H1 (cell line): ENCODE results near the gene TMEM245. TPM values are rescaled to one million over a fixed set of nuclear protein-coding genes. Genes with fewer than 3 reads are reported as not detected.

Experiments used
- CTCF ChIA-PET: fragments of 300-600 bp; sonication (Branson Sonifier 250); formaldehyde crosslinking; loops from one replicate; lab custom pipeline; 2021; ENCODE audit not compliant: partially characterized antibody; lab: Charles Lee
- POLR2A ChIA-PET: fragments of 300-600 bp; sonication (Branson Sonifier 250); formaldehyde crosslinking; loops from one replicate; lab custom pipeline; 2021; ENCODE audit warnings: inconsistent platforms; ENCODE audit not compliant: partially characterized antibody; lab: Charles Lee
- DNase-seq, 2 experiments: peaks; one replicate each; pipeline versions ENCODE4 v3.0.0 to v3.0.0-alpha.2; 2010 to 2022; ENCODE audit warnings: low spot score in 2 of 2, low read depth in 1 of 2, mixed read lengths in 1 of 2
- FAIRE-seq: peaks from 2 replicates; lab custom pipeline; 2011; peaks lifted over from hg19 to GRCh38; lab: Jason Lieb, UNC
- H2AFZ ChIP-seq: 2 replicates; pipeline ENCODE4 v1.8.1; 2012; ENCODE audit warnings: low read length, inconsistent platforms
- H2AK5ac ChIP-seq: 2 replicates; pipeline ENCODE4 v1.6.1; 2013; ENCODE audit warnings: low read depth, low read length
- H2BK120ac ChIP-seq: replicated peaks from 2 replicates; pipeline ENCODE3; 2013; ENCODE audit warnings: low read depth, low read length, inconsistent platforms
- H2BK12ac ChIP-seq: 2 replicates; pipeline ENCODE4 v1.6.1; 2013; ENCODE audit warnings: low read depth, low read length
- H2BK15ac ChIP-seq: 2 replicates; pipeline ENCODE4 v1.6.1; 2013; ENCODE audit warnings: low read length
- H2BK20ac ChIP-seq: 2 replicates; pipeline ENCODE4 v1.6.1; 2013; ENCODE audit warnings: low read length
- H2BK5ac ChIP-seq: 2 replicates; pipeline ENCODE4 v1.6.1; 2013; ENCODE audit warnings: low read depth, low read length
- H3K14ac ChIP-seq: 2 replicates; pipeline ENCODE4 v1.6.1; 2013; ENCODE audit warnings: inconsistent platforms; ENCODE audit not compliant: insufficient read length
- H3K18ac ChIP-seq: 2 replicates; pipeline ENCODE4 v1.6.1; 2013; ENCODE audit warnings: low read length; ENCODE audit errors: extremely low read depth
- H3K23ac ChIP-seq: 2 replicates; pipeline ENCODE4 v1.6.1; 2013; ENCODE audit warnings: inconsistent platforms; ENCODE audit not compliant: insufficient read length
- H3K23me2 ChIP-seq: 2 replicates; pipeline ENCODE4 v1.6.1; 2013; ENCODE audit warnings: low read depth, low read length
- H3K27ac ChIP-seq: 2 replicates; pipeline ENCODE4 v1.6.1; 2011; ENCODE audit warnings: low read depth, low read length, inconsistent platforms
- H3K27me3 ChIP-seq, 4 experiments: replicated peaks in 1 of 4; 1 replicate in 1 of 4; 2 replicates in 3 of 4; pipeline versions ENCODE4 v1.6.1 to v1.8.1; 2011 to 2013; ENCODE audit warnings: low read length in 3 of 4, mild to moderate bottlenecking in 3 of 4, inconsistent platforms in 2 of 4, mixed read lengths in 2 of 4, moderate library complexity in 1 of 4; ENCODE audit not compliant: control insufficient read depth in 3 of 4, insufficient read depth in 3 of 4; ENCODE audit errors: extremely low read depth in 1 of 4
- H3K36me3 ChIP-seq, 4 experiments: 2 replicates each; pipeline versions ENCODE4 v1.6.1 to v1.8.1; 2011 to 2013; ENCODE audit warnings: mild to moderate bottlenecking in 4 of 4, low read length in 3 of 4, moderate library complexity in 2 of 4, control low read depth in 1 of 4, inconsistent platforms in 1 of 4; ENCODE audit not compliant: insufficient read depth in 4 of 4, control insufficient read depth in 2 of 4
- H3K4ac ChIP-seq: replicated peaks from 2 replicates; pipeline ENCODE3; 2013; ENCODE audit warnings: low read length, low read depth, mixed read lengths, inconsistent platforms; ENCODE audit not compliant: insufficient read length
- H3K4me1 ChIP-seq, 4 experiments: replicated peaks in 1 of 4; 1 replicate in 1 of 4; 2 replicates in 3 of 4; pipeline versions ENCODE4 v1.6.1 to v1.8.1; 2011 to 2013; ENCODE audit warnings: low read length in 3 of 4, inconsistent platforms in 2 of 4, mixed read lengths in 1 of 4; ENCODE audit not compliant: insufficient read depth in 4 of 4, control insufficient read depth in 3 of 4
- H3K4me2 ChIP-seq, 2 experiments: 2 replicates each; pipeline versions ENCODE4 v1.6.1 to v1.8.1; 2011 to 2013; ENCODE audit warnings: low read depth in 2 of 2, low read length in 2 of 2, control low read depth in 1 of 2, inconsistent platforms in 1 of 2, mild to moderate bottlenecking in 1 of 2; ENCODE audit not compliant: insufficient read depth in 1 of 2
- H3K4me3 ChIP-seq, 4 experiments: fragments of 200-600, 300-600 bp in 1 of 4; sonication (generic), shearing (Covaris generic), sonication (Bioruptor Twin) in 1 of 4; 2 replicates each; pipeline versions ENCODE4 v1.5.1 to v1.8.1; 2011 to 2016; ENCODE audit warnings: low read length in 4 of 4, low read depth in 3 of 4, control low read depth in 2 of 4, inconsistent platforms in 2 of 4, mild to moderate bottlenecking in 2 of 4, mixed read lengths in 1 of 4, moderate library complexity in 1 of 4; ENCODE audit not compliant: insufficient read depth in 2 of 4; ENCODE audit errors: extremely low read depth in 1 of 4
- H3K56ac ChIP-seq: replicated peaks from 2 replicates; pipeline ENCODE3; 2013; ENCODE audit warnings: low read depth, mild to moderate bottlenecking, mixed read lengths, low read length, inconsistent platforms; ENCODE audit not compliant: insufficient read length
- H3K79me1 ChIP-seq: 2 replicates; pipeline ENCODE4 v1.6.1; 2013; ENCODE audit warnings: low read depth, low read length, control low read depth
- H3K79me2 ChIP-seq, 2 experiments: 2 replicates each; pipeline versions ENCODE4 v1.6.1 to v1.8.1; 2012 to 2013; ENCODE audit warnings: low read length in 2 of 2, mild to moderate bottlenecking in 2 of 2, inconsistent platforms in 1 of 2; ENCODE audit not compliant: insufficient read depth in 2 of 2, control insufficient read depth in 1 of 2
- H3K9ac ChIP-seq, 4 experiments: replicated peaks in 1 of 4; 1 replicate in 1 of 4; 2 replicates in 3 of 4; pipeline versions ENCODE4 v1.6.1 to v1.8.1; 2011 to 2013; ENCODE audit warnings: low read depth in 3 of 4, low read length in 3 of 4, control low read depth in 2 of 4, mild to moderate bottlenecking in 2 of 4, moderate library complexity in 2 of 4, inconsistent platforms in 1 of 4; ENCODE audit errors: extremely low read depth in 1 of 4
- H3K9me3 ChIP-seq, 2 experiments: 2 replicates each; pipeline versions ENCODE4 v1.6.1 to v1.8.1; 2012 to 2013; ENCODE audit warnings: mild to moderate bottlenecking in 2 of 2, moderate library complexity in 2 of 2, control low read depth in 1 of 2, inconsistent platforms in 1 of 2, low read depth in 1 of 2, low read length in 1 of 2, mixed read lengths in 1 of 2; ENCODE audit not compliant: insufficient read depth in 2 of 2
- H4K20me1 ChIP-seq, 2 experiments: replicated peaks in 1 of 2; 2 replicates each; pipeline versions ENCODE3 to v1.8.1; 2011 to 2013; ENCODE audit warnings: inconsistent platforms in 2 of 2, low read length in 2 of 2, mild to moderate bottlenecking in 1 of 2; ENCODE audit not compliant: insufficient read depth in 2 of 2, control insufficient read depth in 1 of 2
- H4K5ac ChIP-seq: 2 replicates; pipeline ENCODE4 v1.6.1; 2013; ENCODE audit warnings: low read length, low read depth, mixed read lengths, inconsistent platforms; ENCODE audit not compliant: insufficient read length
- H4K8ac ChIP-seq: 2 replicates; pipeline ENCODE4 v1.8.0; 2013; ENCODE audit warnings: mild to moderate bottlenecking, moderate library complexity, low read length, inconsistent platforms; ENCODE audit not compliant: insufficient read depth; ENCODE audit errors: extremely low read depth
- H4K91ac ChIP-seq: replicated peaks from 2 replicates; pipeline ENCODE3; 2013; ENCODE audit warnings: low read length, mixed read lengths, inconsistent platforms; ENCODE audit not compliant: insufficient read length
- CHD1 ChIP-seq: IDR thresholded peaks from 2 replicates; pipeline ENCODE4 v1.6.1; 2012; ENCODE audit warnings: low read depth, low read length, improper control_type of control experiment
- KDM5A ChIP-seq: fragments of 200-600 bp; IDR thresholded peaks from 2 replicates; pipeline ENCODE4 v1.7.1; 2012; ENCODE audit warnings: mild to moderate bottlenecking, low read length, inconsistent platforms, mixed read lengths
- SIN3A ChIP-seq, 2 experiments: IDR thresholded peaks in 1 of 2; conservative IDR thresholded peaks in 1 of 2; 2 replicates each; pipeline ENCODE4 v1.6.1; 2011 to 2012; ENCODE audit warnings: low read length in 2 of 2, improper control_type of control experiment in 1 of 2, low read depth in 1 of 2, mild to moderate bottlenecking in 1 of 2
- WGBS, 2 experiments: shearing (Covaris generic) in 1 of 2; methylation state at CpG; one replicate each; pipeline versions ENCODE4 v1.1.6 to v1.1.7; 2013 to 2015; ENCODE audit warnings: low lambda C conversion rate in 2 of 2, mixed read lengths in 2 of 2, inconsistent platforms in 1 of 2, low coverage in 1 of 2, missing lambda C conversion rate in 1 of 2; ENCODE audit not compliant: insufficient replicate concordance in 2 of 2, insufficient coverage in 1 of 2, insufficient read length in 1 of 2; ENCODE audit errors: extremely low coverage in 1 of 2, missing lambda C conversion rate in 1 of 2; 5-methylcytosine and 5-hydroxymethylcytosine counted together
- polyA plus RNA-seq, 7 experiments: library from polyadenylated mRNA; depleted of rRNA in 3 of 7; stranded (reverse) in 5 of 7; unstranded in 2 of 7; fragments of >200 nt in 5 of 7; fragments of 200-250 nt in 2 of 7; gene quantifications; 1 replicate in 5 of 7; 2 replicates in 1 of 7; 4 replicates in 1 of 7; pipeline versions ENCODE4 v1.2.1 to v1.2.3, GENCODE V29; 2011 to 2013; ENCODE audit warnings: missing spikeins in 2 of 7, mixed read lengths in 2 of 7
- total RNA-seq: library from RNA; stranded (reverse); fragmentation: NEBNext Ultra II Directional; extraction: Animal tissue kit (Norgen Biotek cat#: 25700); gene quantifications from 2 replicates; pipeline ENCODE4 v1.2.1, GENCODE V29; 2021

The TMEM245 gene
- total and polyA plus RNA-seq, 2 of the 8 experiments (the other 6 are each of a cell fraction or from before 2014, with no cell fraction given) = 44.3 to 45.8 TPM

GRCh38 chr9:109167716-109168115, 48.0 kb upstream of the TMEM245 start:
- Histone ChIP-seq H3K23ac (no peak overlapping the region), H3K9me3 (peaks cover 6% of the 10 kb centered on the region in 2 experiments; a peak in 3 of 4 replicates), H3K36me3 (no peaks in the 10 kb centered on the region; a peak in 1 of 8 replicates), H3K79me1 (no peaks in the 10 kb centered on the region), H3K4me2 (peak overlapping the region in 1 of 2 experiments; percentile 81; a peak in 1 of 4 replicates), H3K4ac (no peak overlapping the region), H3K18ac (no peak overlapping the region), H4K8ac (no peak overlapping the region), H2BK20ac (no peak overlapping the region), H2BK12ac (no peak overlapping the region), H3K79me2 (no peaks in the 10 kb centered on the region), H3K27me3 (peaks cover 6 to 23% (median 18%) of the 10 kb centered on the region in 4 experiments), H3K27ac (no peak overlapping the region), H3K23me2 (peaks cover 6% of the 10 kb centered on the region; the same call in 1 of the 2 replicates), H3K56ac (no peak overlapping the region), H4K20me1 (no peaks in the 10 kb centered on the region), H3K14ac (no peak overlapping the region), H2AFZ (no peak overlapping the region), H3K4me3 (peak overlapping the region in 2 of 4 experiments; percentile 60 to 67; a peak in 2 of 8 replicates), H3K4me1 (peaks cover 0 to 2% (median 0%) of the 10 kb centered on the region in 4 experiments; a peak in 2 of 7 replicates), H2AK5ac (no peak overlapping the region), H2BK15ac (no peak overlapping the region), H4K5ac (no peak overlapping the region), H3K9ac (no peak overlapping the region), H4K91ac (no peak overlapping the region), H2BK120ac (no peak overlapping the region), H2BK5ac (no peak overlapping the region)
- 83% methylated on average over 5 of the region's 5 CpGs; no CpG with 5 or more reads in 1 of the 2 experiments for WGBS, 2 experiments
- ChIA-PET CTCF (interaction anchor here (1.2 to 5.3 kb wide), 2 partner anchors 16 to 242 kb away, joined by 4 to 35 read pairs; no protein-coding TSS in a partner anchor), POLR2A (interaction anchor here (1.0 to 2.4 kb wide), 2 partner anchors 22 to 50 kb away, joined by 3 to 5 read pairs; no protein-coding TSS in a partner anchor)
- no peak for DNase-seq
- TF ChIP-seq CHD1 (no peak), SIN3A (conservative IDR thresholded peaks at IDR 0.05 in 1 of 2, IDR thresholded peaks at IDR 0.05 in 1 of 2; ENCODE audit: low read depth in 1 of 2, low read length in 2 of 2) (no peak), KDM5A (no peak)
- FAIRE-seq = no peak
